Tongue (tissue), 2 donors: Measurements from ENCODE around the gene NEAT1. TPM values are rescaled to one million over a fixed set of nuclear protein-coding genes. Genes with fewer than 3 reads are reported as not detected.

Experiments used
- DNase-seq: peaks from one replicate; pipeline ENCODE4 v3.0.0-alpha.2; 2015
- total RNA-seq: library from RNA; depleted of rRNA; stranded (reverse); fragments of >200 nt; gene quantifications from one replicate; pipeline ENCODE4 v1.2.3, GENCODE V29; 2014

Gene NEAT1
- total RNA-seq, 1 donor from 2014 or later = 196 TPM

- no peak for DNase-seq
These were observed 33.2 kb upstream of the NEAT1 start for GRCh38 chr11:65389294-65389980.

- no peak for DNase-seq
These were observed 32.3 kb upstream of the NEAT1 start for GRCh38 chr11:65390099-65390941.

GRCh38 chr11:65390996-65391395 lies 31.6 kb upstream of the NEAT1 start:
- DNase-seq = no peak

- DNase-seq = no peak
These were observed 30.3 kb upstream of the NEAT1 start for GRCh38 chr11:65392186-65392829.

- no peak for DNase-seq
These were observed 29.7 kb upstream of the NEAT1 start for GRCh38 chr11:65392899-65393298.

- DNase-seq = no peak
These were observed 29.0 kb upstream of the NEAT1 start for GRCh38 chr11:65393513-65394079.

- DNase-seq = no peak
These were observed 28.5 kb upstream of the NEAT1 start for GRCh38 chr11:65394125-65394536.

GRCh38 chr11:65395961-65396530 lies 26.6 kb upstream of the NEAT1 start:
- no peak for DNase-seq

GRCh38 chr11:65396769-65397745 lies 25.5 kb upstream of the NEAT1 start:
- DNase-seq = no peak

GRCh38 chr11:65398362-65398910 lies 24.2 kb upstream of the NEAT1 start:
- DNase-seq = no peak

GRCh38 chr11:65399249-65399648 lies 23.3 kb upstream of the NEAT1 start:
- no peak for DNase-seq

- no peak for DNase-seq
These were observed 22.8 kb upstream of the NEAT1 start for GRCh38 chr11:65399845-65400244.

GRCh38 chr11:65400307-65401072 lies 22.1 kb upstream of the NEAT1 start:
- DNase-seq = no peak

GRCh38 chr11:65401073-65401802 lies 21.4 kb upstream of the NEAT1 start:
- DNase-seq = no peak

- no peak for DNase-seq
These were observed 20.8 kb upstream of the NEAT1 start for GRCh38 chr11:65401803-65402248.

GRCh38 chr11:65402790-65403189 lies 19.8 kb upstream of the NEAT1 start:
- no peak for DNase-seq

GRCh38 chr11:65403607-65404121 lies 18.9 kb upstream of the NEAT1 start:
- no peak for DNase-seq

- no peak for DNase-seq
These were observed 18.4 kb upstream of the NEAT1 start for GRCh38 chr11:65404210-65404609.
